GM19467 (cell line): Measurements from ENCODE around the gene BACH2.
"Not testable (repeated sequence)": the region's sequence is repeated elsewhere in the genome, so short reads cannot be mapped to it uniquely, and the experiment has no call there.

Experiments used
- ATAC-seq: cut with Tn5 transposase; IDR thresholded peaks from one replicate; pipeline ENCODE4 v1.9.1; 2021; ENCODE audit warnings: mild to moderate bottlenecking, moderate library complexity; ENCODE audit not compliant: unreplicated experiment

The BACH2 gene

GRCh38 chr6:89979481-89980119 is 317.0 kb downstream of the BACH2 start:
- no peak for ATAC-seq

GRCh38 chr6:89978749-89979145 is 317.9 kb downstream of the BACH2 start:
- no peak for ATAC-seq

GRCh38 chr6:89977808-89978748 is 318.6 kb downstream of the BACH2 start:
- ATAC-seq: no peak

- no peak for ATAC-seq
Measured at GRCh38 chr6:89976694-89977020, 320.0 kb downstream of the BACH2 start.

- no peak for ATAC-seq
Measured at GRCh38 chr6:89975991-89976693, 320.5 kb downstream of the BACH2 start.

- no peak for ATAC-seq
Measured at GRCh38 chr6:89975366-89975765, 321.3 kb downstream of the BACH2 start.

GRCh38 chr6:89974834-89975233 is 321.8 kb downstream of the BACH2 start:
- no peak for ATAC-seq

GRCh38 chr6:89972025-89972381 is 324.6 kb downstream of the BACH2 start:
- no peak for ATAC-seq

- not testable (repeated sequence) for ATAC-seq
Measured at GRCh38 chr6:89971338-89972024, 325.2 kb downstream of the BACH2 start.

- ATAC-seq: no peak
Measured at GRCh38 chr6:89970609-89971337, 325.9 kb downstream of the BACH2 start.

- ATAC-seq: no peak
Measured at GRCh38 chr6:89970072-89970471, 326.6 kb downstream of the BACH2 start.

- no peak for ATAC-seq
Measured at GRCh38 chr6:89966913-89967312, 329.7 kb downstream of the BACH2 start.

GRCh38 chr6:89966228-89966544 is 330.5 kb downstream of the BACH2 start:
- ATAC-seq: no peak

- ATAC-seq: no peak
Measured at GRCh38 chr6:89965441-89966227, 331.0 kb downstream of the BACH2 start.

GRCh38 chr6:89963391-89963790 is 333.3 kb downstream of the BACH2 start:
- no peak for ATAC-seq

- ATAC-seq: no peak
Measured at GRCh38 chr6:89961481-89961880, 335.2 kb downstream of the BACH2 start.

- no peak for ATAC-seq
Measured at GRCh38 chr6:89959883-89960282, 336.8 kb downstream of the BACH2 start.

- ATAC-seq: no peak
Measured at GRCh38 chr6:89956182-89956581, 340.5 kb downstream of the BACH2 start.

- ATAC-seq: no peak
Measured at GRCh38 chr6:89955364-89955763, 341.3 kb downstream of the BACH2 start.

GRCh38 chr6:89954721-89955148 is 341.9 kb downstream of the BACH2 start:
- no peak for ATAC-seq
